ENCODE measurements around the gene ENTPD2. TPM values are rescaled to one million over a fixed set of nuclear protein-coding genes. Genes with fewer than 3 reads are reported as not detected.
A peak's percentile ranks its signal among the peaks of the same experiment; 100 is the strongest.

The ENTPD2 gene
- total and polyA plus RNA-seq, 10 of the 15 experiments (the other 5 are each of a cell fraction or from before 2014, with no cell fraction given) = 0.15 to 1.8 (median 0.65) TPM; not detected in 2

DNA sequence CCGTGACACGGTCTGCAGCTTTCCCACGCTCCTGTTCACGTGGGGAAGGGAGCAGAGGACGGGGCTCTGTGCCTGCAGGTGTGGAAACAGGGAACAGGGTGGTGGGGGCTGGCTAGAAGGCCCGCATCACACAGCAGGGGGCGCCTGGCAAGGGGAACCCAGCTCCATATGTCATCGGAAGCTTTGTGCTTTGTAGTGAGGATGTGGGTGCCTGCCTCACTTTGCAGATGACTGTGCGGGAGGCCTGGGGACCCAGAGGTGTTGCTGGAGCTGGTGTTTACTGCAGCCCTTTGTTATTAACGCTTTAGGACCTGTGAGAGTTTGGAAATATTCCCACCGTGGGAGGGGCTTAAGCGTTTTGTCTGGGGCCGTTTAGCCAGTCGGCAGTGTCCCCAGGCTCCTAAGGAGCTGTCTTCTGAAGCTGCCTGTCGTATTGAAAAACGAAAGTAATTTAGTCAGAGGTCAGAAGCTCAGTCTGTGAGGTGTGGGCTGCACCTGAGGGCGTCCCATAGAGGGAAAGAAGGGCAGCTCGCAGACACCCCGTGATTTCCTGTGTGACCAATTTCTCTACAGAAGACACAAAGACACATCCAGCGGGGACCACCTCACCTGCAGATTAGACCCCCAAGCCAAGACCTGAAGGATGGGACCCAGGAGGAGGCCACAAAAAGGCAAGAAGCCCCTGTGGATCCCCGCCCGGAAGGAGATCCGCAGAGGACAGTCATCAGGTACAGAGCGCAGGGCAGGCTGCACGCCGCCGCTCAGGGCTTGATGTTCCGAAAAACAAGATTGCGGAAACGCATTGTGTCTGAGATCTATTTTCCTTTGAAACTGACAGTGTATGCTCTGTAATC, 42.0 kb upstream of the ENTPD2 start (continued):
- TF ChIP-seq, protein P1, sequence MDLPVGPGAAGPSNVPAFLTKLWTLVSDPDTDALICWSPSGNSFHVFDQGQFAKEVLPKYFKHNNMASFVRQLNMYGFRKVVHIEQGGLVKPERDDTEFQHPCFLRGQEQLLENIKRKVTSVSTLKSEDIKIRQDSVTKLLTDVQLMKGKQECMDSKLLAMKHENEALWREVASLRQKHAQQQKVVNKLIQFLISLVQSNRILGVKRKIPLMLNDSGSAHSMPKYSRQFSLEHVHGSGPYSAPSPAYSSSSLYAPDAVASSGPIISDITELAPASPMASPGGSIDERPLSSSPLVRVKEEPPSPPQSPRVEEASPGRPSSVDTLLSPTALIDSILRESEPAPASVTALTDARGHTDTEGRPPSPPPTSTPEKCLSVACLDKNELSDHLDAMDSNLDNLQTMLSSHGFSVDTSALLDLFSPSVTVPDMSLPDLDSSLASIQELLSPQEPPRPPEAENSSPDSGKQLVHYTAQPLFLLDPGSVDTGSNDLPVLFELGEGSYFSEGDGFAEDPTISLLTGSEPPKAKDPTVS (IDR thresholded peaks at IDR 0.05; ENCODE audit: low read depth, low read length) = no peak
- no peak for TF ChIP-seq BMI1 (IDR thresholded peaks at IDR 0.05; ENCODE audit: borderline replicate concordance)
- TF ChIP-seq FOXM1 (IDR thresholded peaks at IDR 0.05; ENCODE audit: low read depth, low read length) = peak; percentile 51; the same call in 1 of the 2 replicates
- TF ChIP-seq, protein P2, sequence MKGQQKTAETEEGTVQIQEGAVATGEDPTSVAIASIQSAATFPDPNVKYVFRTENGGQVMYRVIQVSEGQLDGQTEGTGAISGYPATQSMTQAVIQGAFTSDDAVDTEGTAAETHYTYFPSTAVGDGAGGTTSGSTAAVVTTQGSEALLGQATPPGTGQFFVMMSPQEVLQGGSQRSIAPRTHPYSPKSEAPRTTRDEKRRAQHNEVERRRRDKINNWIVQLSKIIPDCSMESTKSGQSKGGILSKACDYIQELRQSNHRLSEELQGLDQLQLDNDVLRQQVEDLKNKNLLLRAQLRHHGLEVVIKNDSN (IDR thresholded peaks at IDR 0.05; ENCODE audit: borderline replicate concordance, extremely low read length, insufficient read depth, low read depth, low read length) = no peak
- TF ChIP-seq NFYA (IDR thresholded peaks at IDR 0.05; ENCODE audit: borderline replicate concordance, low read depth, low read length) = no peak
- TF ChIP-seq POLR2A (IDR thresholded peaks at IDR 0.05; ENCODE audit: low read depth, low read length) = peak; percentile 48; the same call in 1 of the 2 replicates
- TF ChIP-seq SMC3 (IDR thresholded peaks at IDR 0.05; ENCODE audit: borderline replicate concordance, low read length) = peak; percentile 55
- no peak for TF ChIP-seq ZZZ3 (IDR thresholded peaks at IDR 0.05; ENCODE audit: control insufficient read depth, insufficient read length, low read depth)
- TF ChIP-seq TCF12 (IDR thresholded peaks at IDR 0.05; ENCODE audit: low read depth, low read length) = peak; percentile 59; the same call in 1 of the 2 replicates
- TF ChIP-seq NR2F1 (conservative IDR thresholded peaks at IDR 0.05) = peak; percentile 93
- TF ChIP-seq NFYB (IDR thresholded peaks at IDR 0.05; ENCODE audit: insufficient read depth, low read depth, low read length) = no peak
- TF ChIP-seq HDGF (IDR thresholded peaks at IDR 0.05) = peak; percentile 78; the same call in 1 of the 2 replicates
- TF ChIP-seq POLR2AphosphoS2 (IDR thresholded peaks at IDR 0.05; ENCODE audit: low read depth, low read length) = no peak
- TF ChIP-seq IKZF1 (conservative IDR thresholded peaks at IDR 0.05) = peak; percentile 91
- TF ChIP-seq, protein P3, sequence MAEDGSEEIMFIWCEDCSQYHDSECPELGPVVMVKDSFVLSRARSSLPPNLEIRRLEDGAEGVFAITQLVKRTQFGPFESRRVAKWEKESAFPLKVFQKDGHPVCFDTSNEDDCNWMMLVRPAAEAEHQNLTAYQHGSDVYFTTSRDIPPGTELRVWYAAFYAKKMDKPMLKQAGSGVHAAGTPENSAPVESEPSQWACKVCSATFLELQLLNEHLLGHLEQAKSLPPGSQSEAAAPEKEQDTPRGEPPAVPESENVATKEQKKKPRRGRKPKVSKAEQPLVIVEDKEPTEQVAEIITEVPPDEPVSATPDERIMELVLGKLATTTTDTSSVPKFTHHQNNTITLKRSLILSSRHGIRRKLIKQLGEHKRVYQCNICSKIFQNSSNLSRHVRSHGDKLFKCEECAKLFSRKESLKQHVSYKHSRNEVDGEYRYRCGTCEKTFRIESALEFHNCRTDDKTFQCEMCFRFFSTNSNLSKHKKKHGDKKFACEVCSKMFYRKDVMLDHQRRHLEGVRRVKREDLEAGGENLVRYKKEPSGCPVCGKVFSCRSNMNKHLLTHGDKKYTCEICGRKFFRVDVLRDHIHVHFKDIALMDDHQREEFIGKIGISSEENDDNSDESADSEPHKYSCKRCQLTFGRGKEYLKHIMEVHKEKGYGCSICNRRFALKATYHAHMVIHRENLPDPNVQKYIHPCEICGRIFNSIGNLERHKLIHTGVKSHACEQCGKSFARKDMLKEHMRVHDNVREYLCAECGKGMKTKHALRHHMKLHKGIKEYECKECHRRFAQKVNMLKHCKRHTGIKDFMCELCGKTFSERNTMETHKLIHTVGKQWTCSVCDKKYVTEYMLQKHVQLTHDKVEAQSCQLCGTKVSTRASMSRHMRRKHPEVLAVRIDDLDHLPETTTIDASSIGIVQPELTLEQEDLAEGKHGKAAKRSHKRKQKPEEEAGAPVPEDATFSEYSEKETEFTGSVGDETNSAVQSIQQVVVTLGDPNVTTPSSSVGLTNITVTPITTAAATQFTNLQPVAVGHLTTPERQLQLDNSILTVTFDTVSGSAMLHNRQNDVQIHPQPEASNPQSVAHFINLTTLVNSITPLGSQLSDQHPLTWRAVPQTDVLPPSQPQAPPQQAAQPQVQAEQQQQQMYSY (CRISPR knock-in tag; IDR thresholded peaks at IDR 0.05) = no peak
- TF ChIP-seq CBX3 (IDR thresholded peaks at IDR 0.05; ENCODE audit: borderline replicate concordance, low read depth) = no peak
- TF ChIP-seq, protein P4, sequence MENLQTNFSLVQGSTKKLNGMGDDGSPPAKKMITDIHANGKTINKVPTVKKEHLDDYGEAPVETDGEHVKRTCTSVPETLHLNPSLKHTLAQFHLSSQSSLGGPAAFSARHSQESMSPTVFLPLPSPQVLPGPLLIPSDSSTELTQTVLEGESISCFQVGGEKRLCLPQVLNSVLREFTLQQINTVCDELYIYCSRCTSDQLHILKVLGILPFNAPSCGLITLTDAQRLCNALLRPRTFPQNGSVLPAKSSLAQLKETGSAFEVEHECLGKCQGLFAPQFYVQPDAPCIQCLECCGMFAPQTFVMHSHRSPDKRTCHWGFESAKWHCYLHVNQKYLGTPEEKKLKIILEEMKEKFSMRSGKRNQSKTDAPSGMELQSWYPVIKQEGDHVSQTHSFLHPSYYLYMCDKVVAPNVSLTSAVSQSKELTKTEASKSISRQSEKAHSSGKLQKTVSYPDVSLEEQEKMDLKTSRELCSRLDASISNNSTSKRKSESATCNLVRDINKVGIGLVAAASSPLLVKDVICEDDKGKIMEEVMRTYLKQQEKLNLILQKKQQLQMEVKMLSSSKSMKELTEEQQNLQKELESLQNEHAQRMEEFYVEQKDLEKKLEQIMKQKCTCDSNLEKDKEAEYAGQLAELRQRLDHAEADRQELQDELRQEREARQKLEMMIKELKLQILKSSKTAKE (IDR thresholded peaks at IDR 0.05; ENCODE audit: low read depth, poor library complexity, severe bottlenecking) = peak; percentile 70
- TF ChIP-seq, protein P5, sequence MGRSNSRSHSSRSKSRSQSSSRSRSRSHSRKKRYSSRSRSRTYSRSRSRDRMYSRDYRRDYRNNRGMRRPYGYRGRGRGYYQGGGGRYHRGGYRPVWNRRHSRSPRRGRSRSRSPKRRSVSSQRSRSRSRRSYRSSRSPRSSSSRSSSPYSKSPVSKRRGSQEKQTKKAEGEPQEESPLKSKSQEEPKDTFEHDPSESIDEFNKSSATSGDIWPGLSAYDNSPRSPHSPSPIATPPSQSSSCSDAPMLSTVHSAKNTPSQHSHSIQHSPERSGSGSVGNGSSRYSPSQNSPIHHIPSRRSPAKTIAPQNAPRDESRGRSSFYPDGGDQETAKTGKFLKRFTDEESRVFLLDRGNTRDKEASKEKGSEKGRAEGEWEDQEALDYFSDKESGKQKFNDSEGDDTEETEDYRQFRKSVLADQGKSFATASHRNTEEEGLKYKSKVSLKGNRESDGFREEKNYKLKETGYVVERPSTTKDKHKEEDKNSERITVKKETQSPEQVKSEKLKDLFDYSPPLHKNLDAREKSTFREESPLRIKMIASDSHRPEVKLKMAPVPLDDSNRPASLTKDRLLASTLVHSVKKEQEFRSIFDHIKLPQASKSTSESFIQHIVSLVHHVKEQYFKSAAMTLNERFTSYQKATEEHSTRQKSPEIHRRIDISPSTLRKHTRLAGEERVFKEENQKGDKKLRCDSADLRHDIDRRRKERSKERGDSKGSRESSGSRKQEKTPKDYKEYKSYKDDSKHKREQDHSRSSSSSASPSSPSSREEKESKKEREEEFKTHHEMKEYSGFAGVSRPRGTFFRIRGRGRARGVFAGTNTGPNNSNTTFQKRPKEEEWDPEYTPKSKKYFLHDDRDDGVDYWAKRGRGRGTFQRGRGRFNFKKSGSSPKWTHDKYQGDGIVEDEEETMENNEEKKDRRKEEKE (IDR thresholded peaks at IDR 0.05) = no peak
